Stromal cell of bone marrow (primary cell): ENCODE data around the gene SPRR5.

Source experiments
- DNase-seq: peaks from one replicate; pipeline ENCODE4 v3.0.0-alpha.2; 2012; ENCODE audit warnings: low read depth

SPRR5 gene

GRCh38 chr1:152946248-152946647, 758 bp upstream of the SPRR5 start:
- no peak for DNase-seq

- no peak for DNase-seq
These were observed 4.7 kb downstream of the SPRR5 start for GRCh38 chr1:152951711-152952110.

GRCh38 chr1:152953761-152954160, 6.8 kb downstream of the SPRR5 start:
- DNase-seq: no peak

GRCh38 chr1:152954436-152954835, 7.4 kb downstream of the SPRR5 start:
- no peak for DNase-seq

DNA sequence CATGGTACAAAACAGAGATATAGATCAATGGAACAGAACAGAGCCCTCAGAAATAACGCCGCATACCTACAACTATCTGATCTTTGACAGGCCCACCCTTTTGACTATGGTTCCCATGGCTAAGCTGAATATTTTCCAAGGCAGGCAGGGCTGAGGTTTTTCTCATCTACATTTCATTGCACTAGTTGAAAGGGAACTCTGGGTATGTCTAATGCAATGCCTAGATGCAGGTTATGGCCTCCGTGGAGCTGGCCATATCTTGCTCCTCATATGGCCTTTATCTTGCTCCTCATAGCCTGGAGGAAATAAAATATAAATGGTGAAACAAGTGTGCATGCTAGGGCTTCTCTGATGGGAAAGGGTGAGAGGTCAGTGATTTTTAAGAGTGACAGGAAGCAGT, 10.6 kb downstream of the SPRR5 start:
- no peak for DNase-seq

GRCh38 chr1:152959273-152959672, 12.3 kb downstream of the SPRR5 start:
- DNase-seq: no peak

- DNase-seq: no peak
These were observed 12.9 kb downstream of the SPRR5 start for GRCh38 chr1:152959801-152960451.

DNA sequence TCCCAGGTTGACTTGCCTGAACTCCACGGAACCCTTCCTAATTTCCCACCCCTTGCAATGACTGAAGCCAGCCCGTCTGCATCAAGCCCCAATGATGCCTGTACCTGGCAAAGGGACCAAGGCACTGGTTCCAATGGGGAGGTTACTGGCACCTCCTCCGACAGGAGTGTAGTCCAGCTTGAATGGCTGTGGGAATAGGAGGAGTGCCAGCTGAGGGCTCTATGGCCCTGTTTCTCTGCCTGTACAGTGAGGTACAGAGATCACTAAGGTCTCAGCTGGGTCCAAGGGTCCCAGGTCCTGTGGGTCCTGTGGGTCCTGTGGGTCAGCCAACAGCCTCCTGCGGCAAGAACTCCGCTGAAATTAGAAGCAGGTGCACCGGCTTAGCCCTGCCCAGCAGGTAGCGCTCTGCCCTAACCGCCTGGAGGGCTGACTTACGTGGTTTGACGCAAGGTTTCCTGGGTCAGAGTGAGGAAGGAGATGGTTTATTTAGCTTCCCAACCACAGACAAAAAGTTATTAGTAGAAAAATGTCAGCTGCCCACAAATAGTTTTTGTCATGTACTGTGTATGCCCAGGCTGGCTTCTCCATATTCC, 13.5 kb downstream of the SPRR5 start:
- DNase-seq: no peak

DNA sequence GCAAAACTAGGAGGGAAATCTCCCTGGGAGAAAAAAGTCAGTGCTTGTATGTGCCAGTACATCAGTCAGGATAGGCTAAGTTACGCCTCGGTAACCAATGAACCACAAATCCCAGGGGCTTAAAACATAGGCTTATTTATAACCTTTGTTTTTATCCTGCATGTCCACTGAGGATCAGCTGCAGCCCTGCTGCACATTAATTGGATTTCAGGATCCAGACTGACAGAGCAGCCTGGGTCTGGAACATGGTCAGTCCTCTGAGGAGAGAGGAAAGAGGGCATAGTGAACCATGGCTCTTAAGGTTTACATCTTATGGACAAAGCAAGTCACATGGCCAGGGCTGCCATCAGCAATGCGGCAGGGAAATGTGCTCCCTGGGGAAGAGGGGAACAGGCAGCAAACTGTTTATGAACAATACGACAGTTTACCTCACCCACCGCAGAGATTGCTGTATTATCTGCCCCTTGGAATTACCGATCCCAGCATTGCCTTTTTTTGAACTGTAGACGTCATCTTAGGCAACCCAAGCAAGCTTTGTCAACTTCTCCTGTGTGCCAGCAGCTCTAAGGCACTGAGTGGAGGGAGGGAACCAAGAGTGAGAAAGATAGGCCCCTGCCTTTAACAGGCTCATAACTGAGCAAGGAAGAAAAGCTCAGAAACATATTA, 14.4 kb downstream of the SPRR5 start:
- DNase-seq: no peak

- DNase-seq: no peak
These were observed 15.9 kb downstream of the SPRR5 start for GRCh38 chr1:152962876-152963415.

- DNase-seq: no peak
These were observed 17.5 kb downstream of the SPRR5 start for GRCh38 chr1:152964536-152964935.

GRCh38 chr1:152965853-152966252, 18.8 kb downstream of the SPRR5 start:
- DNase-seq: no peak

DNA sequence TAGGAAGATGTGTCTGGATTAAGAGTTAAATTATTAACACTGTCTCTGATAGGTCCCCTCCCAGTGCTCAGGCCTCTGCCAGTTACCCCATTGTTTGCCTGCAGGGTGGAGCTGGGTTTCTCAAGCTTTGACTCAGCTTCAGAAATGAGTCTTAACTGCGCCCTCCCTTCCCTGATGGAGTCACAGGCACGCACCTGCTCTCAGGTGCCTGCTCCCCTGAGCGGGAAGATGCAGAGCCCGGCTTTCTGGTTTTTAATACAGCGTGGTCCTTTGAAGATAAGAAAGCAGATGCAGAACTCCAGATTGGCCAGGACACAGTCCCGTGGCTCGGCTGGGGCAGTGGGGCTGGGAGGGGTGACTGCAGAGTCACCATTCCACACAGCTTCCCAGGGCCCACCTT, 20.2 kb downstream of the SPRR5 start:
- DNase-seq: no peak

DNA sequence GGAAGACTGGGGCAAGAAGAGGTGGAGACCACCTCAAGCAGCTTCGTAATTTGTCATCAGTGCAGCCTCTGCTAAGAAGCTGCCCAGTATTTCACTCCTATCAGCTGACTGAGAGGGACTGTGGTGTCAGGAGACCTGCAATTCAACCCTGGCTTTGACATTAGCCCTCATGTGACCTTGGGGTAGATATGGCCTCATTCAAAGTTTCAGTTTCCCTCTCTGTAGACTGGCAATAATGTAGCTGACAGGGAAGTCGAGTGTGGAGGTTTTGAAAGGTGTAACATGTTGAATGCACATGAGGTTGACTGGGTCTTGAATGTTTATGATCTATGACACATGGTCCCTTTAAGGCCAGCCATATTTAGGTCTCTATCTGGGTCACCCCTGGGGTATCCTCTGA, 21.2 kb downstream of the SPRR5 start:
- DNase-seq: no peak

DNA sequence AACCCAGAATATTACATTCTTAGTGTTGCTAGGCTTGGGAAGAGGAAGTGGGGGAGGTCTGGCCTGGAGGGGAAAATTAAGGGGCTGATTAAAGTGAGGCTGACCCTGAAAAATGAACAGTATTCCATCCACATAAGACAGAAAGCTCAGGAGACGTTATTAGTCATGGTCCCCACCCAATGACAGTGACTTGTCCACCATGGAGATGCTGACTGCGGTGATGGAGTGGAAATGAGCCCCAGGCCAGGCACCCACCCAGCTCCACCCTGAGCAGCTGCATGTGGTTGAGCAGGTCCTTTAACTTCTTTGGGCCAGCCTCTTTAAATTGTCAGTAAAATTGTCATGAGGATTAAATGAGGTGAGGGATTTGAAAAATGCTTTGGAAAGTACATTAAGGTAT, 22.0 kb downstream of the SPRR5 start:
- DNase-seq: no peak

DNA sequence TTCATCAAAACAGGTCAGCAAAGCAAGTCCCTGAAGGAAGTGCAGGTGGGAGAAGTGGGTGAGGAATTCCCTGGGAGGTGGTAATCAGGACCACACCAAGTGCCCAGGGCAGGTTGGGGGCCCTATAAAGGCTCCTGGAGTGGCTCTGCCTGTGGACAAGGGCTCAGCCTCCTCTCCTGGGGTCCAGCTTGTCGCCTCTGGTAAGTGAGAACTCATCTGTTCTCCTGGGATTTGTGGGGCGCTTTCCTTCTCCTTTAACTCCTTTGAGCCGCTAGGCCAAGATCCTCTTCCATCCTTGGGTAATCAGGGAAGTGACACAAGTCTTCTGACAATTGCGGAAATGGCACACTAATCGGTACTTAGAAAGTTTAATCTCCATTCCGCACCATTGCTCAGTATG, 23.5 kb downstream of the SPRR5 start, which contains the start of gene SPRR4:
Gene SPRR4, plus strand, starts transcription at position 154 of the 400 bp plus-strand sequence. CDS start 1,243 bp downstream, outside the sequence.
- DNase-seq: no peak

DNA sequence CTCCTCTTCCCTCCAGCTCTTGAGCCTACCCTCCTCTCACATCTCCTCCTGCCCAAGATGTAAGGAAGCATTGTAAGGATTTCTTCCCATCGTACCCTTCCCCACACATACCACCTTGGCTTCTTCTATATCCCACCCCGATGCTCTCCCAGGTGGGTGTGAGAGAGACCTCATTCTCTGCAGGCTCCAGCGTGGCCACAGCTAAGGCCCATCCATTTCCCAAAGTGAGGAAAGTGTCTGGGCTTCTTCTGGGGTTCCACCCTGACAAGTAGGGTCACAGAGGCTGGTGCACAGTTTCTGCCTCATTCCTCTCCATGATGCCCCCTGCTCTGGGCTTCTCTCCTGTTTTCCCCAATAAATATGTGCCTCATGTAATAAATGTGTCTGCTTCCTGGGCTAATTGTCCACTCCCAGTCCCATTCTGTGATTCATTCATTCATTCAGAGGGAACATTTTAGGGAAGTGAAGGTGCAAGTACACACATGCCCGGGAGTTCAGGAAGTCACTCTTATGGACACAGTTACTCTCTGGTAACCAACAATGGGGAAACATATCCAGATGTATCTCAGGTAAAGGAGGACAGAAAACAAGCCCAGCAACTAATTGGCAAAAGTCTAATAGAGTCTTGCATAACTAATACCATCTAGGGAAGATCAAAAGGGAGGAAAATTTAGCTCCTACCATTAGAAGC, 25.3 kb downstream of the SPRR5 start:
- no peak for DNase-seq

DNA sequence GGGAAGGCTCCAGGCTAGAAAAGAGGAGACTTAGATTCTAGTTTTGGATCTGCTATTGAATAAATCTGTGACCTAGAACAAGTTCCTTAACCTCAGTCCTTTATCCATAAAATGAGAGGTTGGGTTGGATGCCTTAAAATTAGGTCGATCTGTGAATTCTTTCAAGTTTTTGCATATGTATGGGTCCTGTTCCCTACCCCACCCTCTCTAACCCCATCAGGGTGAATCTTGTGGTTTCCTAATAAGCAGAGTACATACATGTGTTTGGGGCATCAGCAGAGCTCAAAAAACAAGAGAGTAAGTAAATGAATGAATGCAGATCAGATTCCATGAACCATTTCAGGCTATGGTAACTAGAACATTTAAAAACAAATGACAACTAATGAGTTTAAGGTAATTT, 29.7 kb downstream of the SPRR5 start:
- no peak for DNase-seq

- DNase-seq: no peak
These were observed 30.6 kb downstream of the SPRR5 start for GRCh38 chr1:152977614-152978013.

- DNase-seq: no peak
These were observed 33.7 kb downstream of the SPRR5 start for GRCh38 chr1:152980676-152981075.

DNA sequence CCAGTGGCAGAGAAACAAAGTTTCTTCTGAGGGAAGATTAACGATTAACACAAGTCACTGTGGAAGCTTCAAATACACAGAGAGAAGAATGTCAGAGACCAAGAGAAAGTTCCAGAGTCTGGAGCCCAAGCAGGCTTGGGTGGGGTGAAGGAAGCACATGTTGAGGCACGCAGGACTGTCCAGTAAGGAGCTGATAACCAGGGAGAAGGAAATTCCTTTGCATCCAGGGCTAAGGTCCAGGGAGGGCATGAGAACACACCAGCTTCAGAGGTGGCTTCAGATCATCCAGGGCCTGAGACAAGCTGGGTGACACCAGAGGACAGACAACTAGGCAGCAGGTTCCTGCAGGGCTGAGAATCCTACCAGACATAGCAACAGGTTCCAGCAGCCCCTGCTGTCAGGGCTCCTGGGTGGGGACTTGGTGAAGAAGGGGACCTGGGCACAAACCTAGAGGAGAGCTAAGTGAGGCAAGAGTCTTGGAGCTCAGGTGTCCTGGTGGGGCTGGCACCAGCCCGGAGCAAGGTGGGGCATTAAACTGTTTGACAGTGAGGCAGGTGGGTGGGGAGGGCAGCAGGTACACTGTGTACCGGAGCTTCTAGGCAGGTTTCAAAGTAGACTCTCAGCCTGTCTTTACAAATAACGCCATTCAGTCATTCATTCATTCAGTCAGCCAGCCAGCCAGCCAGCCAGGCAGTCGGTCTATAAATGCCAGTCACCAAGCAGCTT, 34.3 kb downstream of the SPRR5 start:
- no peak for DNase-seq

DNA sequence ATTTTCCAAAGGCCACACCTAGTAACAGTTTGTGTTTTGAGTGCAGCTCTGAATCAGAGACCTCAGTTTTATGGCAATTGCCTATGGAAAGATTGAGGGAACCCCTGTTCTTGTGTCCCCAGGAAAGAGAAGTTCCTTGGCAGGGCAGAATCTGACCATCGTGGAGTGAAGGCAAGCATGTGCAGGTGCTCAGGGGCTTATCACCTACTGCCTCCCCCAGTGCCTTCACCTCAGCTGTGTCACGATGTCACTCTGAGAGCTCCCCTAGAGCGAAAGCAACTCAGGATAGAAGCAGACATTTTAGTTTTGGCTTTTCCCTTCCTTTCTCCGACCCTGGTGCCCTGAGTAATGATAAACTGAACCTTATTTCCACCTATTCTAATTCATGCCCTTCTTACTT, 35.1 kb downstream of the SPRR5 start:
- no peak for DNase-seq
